ENCODE measurements around the gene OR2F1. TPM values are rescaled to one million over a fixed set of nuclear protein-coding genes. Genes with fewer than 3 reads are reported as not detected.
"Not testable (repeated sequence)": the region's sequence is repeated elsewhere in the genome, so short reads cannot be mapped to it uniquely, and the experiment has no call there.

Gene OR2F1
- total and polyA plus RNA-seq, 12 donors: 0.06 TPM; not detected in 11

- intact Hi-C loops (cut with DNase I): no loop called here
- no peaks in the 10 kb centered on the region for H3K4me1 ChIP-seq (replicated peaks in 1 of 2)
- H3K36me3 ChIP-seq (replicated peaks in 1 of 2): no peaks in the 10 kb centered on the region
- H3K9me3 ChIP-seq (replicated peaks in 1 of 3): no peaks in the 10 kb centered on the region
- no peaks in the 10 kb centered on the region for H3K27me3 ChIP-seq
- no peak overlapping the region for H3K27ac ChIP-seq
- H3K4me3 ChIP-seq: no peak overlapping the region
- DNase-seq: no peak
- TF ChIP-seq CTCF (IDR thresholded peaks at IDR 0.05): no peak
- no peak for TF ChIP-seq POLR2A (IDR thresholded peaks at IDR 0.05)
- 53 to 66% (median 55%) methylated on average over 1 of the region's 1 CpG for WGBS, 4 donors
These were observed 51.5 kb downstream of the OR2F1 start for GRCh38 chr7:144006029-144006691.

GRCh38 chr7:144006692-144007042 lies 52.0 kb downstream of the OR2F1 start:
- 89 to 97% (median 93%) methylated on average over 1 of the region's 1 CpG for WGBS, 4 donors
- TF ChIP-seq POLR2A (IDR thresholded peaks at IDR 0.05): no peak
- Histone ChIP-seq H3K27me3 (no peaks in the 10 kb centered on the region), H3K9me3 (replicated peaks in 1 of 3) (no peaks in the 10 kb centered on the region), H3K4me3 (no peak overlapping the region), H3K36me3 (replicated peaks in 1 of 2) (no peaks in the 10 kb centered on the region), H3K27ac (no peak overlapping the region), H3K4me1 (replicated peaks in 1 of 2) (no peaks in the 10 kb centered on the region)
- intact Hi-C loops (cut with DNase I): no loop called here
- no peak for DNase-seq

GRCh38 chr7:144009361-144009760 lies 54.7 kb downstream of the OR2F1 start:
- H3K9me3 ChIP-seq (replicated peaks in 1 of 3): no peaks in the 10 kb centered on the region
- DNase-seq: no peak
- no peaks in the 10 kb centered on the region for H3K27me3 ChIP-seq
- no peak overlapping the region for H3K27ac ChIP-seq
- no peaks in the 10 kb centered on the region for H3K36me3 ChIP-seq (replicated peaks in 1 of 2)
- WGBS, 4 donors: 81 to 100% (median 89%) methylated on average over 1 to 2 of the region's 2 CpGs
- intact Hi-C loops (cut with DNase I): no loop called here
- TF ChIP-seq POLR2A (IDR thresholded peaks at IDR 0.05): no peak
- TF ChIP-seq CTCF (IDR thresholded peaks at IDR 0.05): no peak
- H3K4me3 ChIP-seq: no peak overlapping the region
- no peaks in the 10 kb centered on the region for H3K4me1 ChIP-seq (replicated peaks in 1 of 2)

- H3K4me1 ChIP-seq (replicated peaks in 1 of 2); H3K27ac ChIP-seq; H3K9me3 ChIP-seq (replicated peaks in 1 of 3); H3K36me3 ChIP-seq (replicated peaks in 1 of 2); intact Hi-C loops (cut with DNase I); H3K4me3 ChIP-seq; H3K27me3 ChIP-seq; DNase-seq: not testable (repeated sequence)
These were observed 55.4 kb downstream of the OR2F1 start for GRCh38 chr7:144010061-144010460.

- H3K4me3 ChIP-seq; H3K27me3 ChIP-seq; H3K4me1 ChIP-seq (replicated peaks in 1 of 2); DNase-seq; H3K9me3 ChIP-seq (replicated peaks in 1 of 3); intact Hi-C loops (cut with DNase I); H3K36me3 ChIP-seq (replicated peaks in 1 of 2); H3K27ac ChIP-seq: not testable (repeated sequence)
- WGBS, 4 donors: 75 to 94% (median 87%) methylated on average over 1 of the region's 1 CpG
These were observed 56.2 kb downstream of the OR2F1 start for GRCh38 chr7:144010821-144011220.

- H3K36me3 ChIP-seq (replicated peaks in 1 of 2): no peaks in the 10 kb centered on the region
- H3K4me3 ChIP-seq: no peak overlapping the region
- intact Hi-C loops (cut with DNase I): no loop called here
- no peaks in the 10 kb centered on the region for H3K27me3 ChIP-seq
- WGBS, 4 donors: 82 to 94% (median 90%) methylated on average over 5 of the region's 5 CpGs
- H3K4me1 ChIP-seq (replicated peaks in 1 of 2): no peaks in the 10 kb centered on the region
- no peak for TF ChIP-seq CTCF (IDR thresholded peaks at IDR 0.05)
- no peak for TF ChIP-seq POLR2A (IDR thresholded peaks at IDR 0.05)
- H3K27ac ChIP-seq: no peak overlapping the region
- H3K9me3 ChIP-seq (replicated peaks in 1 of 3): no peaks in the 10 kb centered on the region
- DNase-seq: no peak
These were observed 57.0 kb downstream of the OR2F1 start for GRCh38 chr7:144011458-144012230.
